ENCODE results near the gene SERINC5. TPM values are rescaled to one million over a fixed set of nuclear protein-coding genes. Genes with fewer than 3 reads are reported as not detected.

SERINC5 gene
- total and polyA plus RNA-seq, 2 of the 4 experiments (the other 2 are of a cell fraction) = 5.0 to 8.1 TPM

- Histone ChIP-seq H2BK5ac (ENCODE audit: low read depth, low read length, poor library complexity, severe bottlenecking) (no peak overlapping the region), H3K4me3 (ENCODE audit: insufficient read depth, low read depth, low read length) (no peak overlapping the region), H2AK5ac (ENCODE audit: low read depth, low read length) (no peak overlapping the region), H3K9me3 (ENCODE audit: control insufficient read depth, insufficient read depth, low read length) (no peaks in the 10 kb centered on the region), H3K4me2 (ENCODE audit: low read depth, low read length) (no peak overlapping the region), H4K8ac (ENCODE audit: low read depth in 2 of 2, low read length in 2 of 2) (no peak overlapping the region), H4K5ac (ENCODE audit: low read depth, low read length) (no peak overlapping the region), H3K27ac (ENCODE audit: insufficient read depth, low read length) (no peak overlapping the region), H3K23ac (ENCODE audit: low read depth, low read length) (no peak overlapping the region), H3K18ac (ENCODE audit: low read depth, low read length) (no peak overlapping the region), H2AFZ (replicated peaks; ENCODE audit: low read length, poor library complexity) (no peak overlapping the region), H2BK20ac (ENCODE audit: low read depth, low read length) (no peak overlapping the region), H3K9ac (ENCODE audit: low read depth, low read length) (no peak overlapping the region), H3K27me3 (ENCODE audit: control insufficient read depth, insufficient read depth, low read length) (peaks cover 3% of the 10 kb centered on the region), H2AK9ac (replicated peaks; ENCODE audit: low read depth, low read length, poor library complexity) (no peak overlapping the region), H2BK120ac (ENCODE audit: low read depth, low read length) (no peak overlapping the region), H3K56ac (ENCODE audit: extremely low read depth, insufficient read depth, low read length) (no peak overlapping the region), H3K79me1 (ENCODE audit: low read depth in 1 of 2, low read length in 2 of 2) (no peaks in the 10 kb centered on the region), H3K4me1 (ENCODE audit: control insufficient read depth, insufficient read depth, low read length) (no peaks in the 10 kb centered on the region), H2BK15ac (ENCODE audit: low read depth, low read length) (no peak overlapping the region), H3K14ac (replicated peaks; ENCODE audit: low read depth, low read length) (no peak overlapping the region), H4K91ac (ENCODE audit: insufficient read depth, low read depth, low read length) (no peak overlapping the region), H3K9me1 (ENCODE audit: insufficient read depth, low read length) (peaks cover 2% of the 10 kb centered on the region; the same call in 1 of the 2 replicates), H3K4ac (ENCODE audit: low read depth, low read length) (no peak overlapping the region), H3K36me3 (ENCODE audit: control insufficient read depth, insufficient read depth, low read length) (no peaks in the 10 kb centered on the region), H4K20me1 (ENCODE audit: insufficient read depth, low read length) (no peaks in the 10 kb centered on the region)
- TF ChIP-seq ELK1 (IDR thresholded peaks at IDR 0.05; ENCODE audit: borderline replicate concordance, low read depth, low read length) = no peak
- TF ChIP-seq MXI1 (IDR thresholded peaks at IDR 0.05; ENCODE audit: borderline replicate concordance, low read depth, low read length) = no peak
- TF ChIP-seq RFX5 (IDR thresholded peaks at IDR 0.05; ENCODE audit: low read depth, low read length) = no peak
- no peak for TF ChIP-seq CHD1 (IDR thresholded peaks at IDR 0.05; ENCODE audit: low read depth, low read length)
- no peak for TF ChIP-seq RAD21 (IDR thresholded peaks at IDR 0.05; ENCODE audit: low read length)
- no peak for TF ChIP-seq MAFK (IDR thresholded peaks at IDR 0.05; ENCODE audit: low read depth, low read length)
- CTCF ChIA-PET = interaction anchor here (0.9 kb wide), 1 partner anchor 198 kb away, joined by 3 read pairs; no protein-coding TSS in a partner anchor
- no CpG with 5 or more reads among the region's 3 CpGs for WGBS, 2 experiments (ENCODE audit: extremely low coverage in 2 of 2, insufficient read length in 1 of 2)
- POLR2A ChIA-PET (ENCODE audit: unreplicated experiment) = no interaction called here
- DNase-seq (no peak), ATAC-seq (ENCODE audit: low read depth) (no peak)
- dilution Hi-C loops (cut with HindIII; ENCODE audit: low sequenced_read_pairs, unreplicated experiment) = no loop called here
- BruUV-seq (replicated peaks) = no TSS peak
- in situ Hi-C loops (cut with MboI; ENCODE audit: low sequenced_read_pairs) = no loop called here
- intact Hi-C loops (cut with micrococcal nuclease) = no loop called here
Measured at GRCh38 chr5:80077051-80077714, 178.7 kb downstream of the SERINC5 start.
